ENCODE data around the gene PLEKHG4B.

DNA sequence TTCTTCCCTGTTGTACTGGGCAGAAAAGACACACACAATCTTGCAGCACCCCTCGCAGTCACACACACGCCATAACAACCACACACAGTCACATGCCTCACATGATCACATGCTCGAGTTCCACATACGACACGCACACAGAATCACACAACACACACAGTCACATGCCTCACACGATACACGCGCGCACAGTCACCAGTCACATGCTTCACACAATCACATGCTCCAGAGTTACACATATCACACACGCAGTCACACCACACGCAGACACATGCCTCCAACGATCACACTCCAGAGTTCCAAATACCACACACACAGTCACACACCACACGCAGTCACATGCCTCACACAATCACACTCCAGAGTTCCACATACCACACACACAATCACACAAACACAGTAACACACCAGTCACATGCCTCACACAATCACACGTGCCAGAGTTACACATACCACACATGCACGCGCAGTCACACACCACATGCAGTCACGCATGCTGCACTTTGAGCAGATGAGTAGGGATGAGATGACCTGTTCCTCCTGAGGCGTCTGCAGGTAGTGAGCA is 50.4 kb downstream of the PLEKHG4B start:
- no peak for TF ChIP-seq EZH2 (IDR thresholded peaks at IDR 0.05; ENCODE audit: borderline replicate concordance, low read depth, low read length, severe bottlenecking)
- TF ChIP-seq, protein P1, sequence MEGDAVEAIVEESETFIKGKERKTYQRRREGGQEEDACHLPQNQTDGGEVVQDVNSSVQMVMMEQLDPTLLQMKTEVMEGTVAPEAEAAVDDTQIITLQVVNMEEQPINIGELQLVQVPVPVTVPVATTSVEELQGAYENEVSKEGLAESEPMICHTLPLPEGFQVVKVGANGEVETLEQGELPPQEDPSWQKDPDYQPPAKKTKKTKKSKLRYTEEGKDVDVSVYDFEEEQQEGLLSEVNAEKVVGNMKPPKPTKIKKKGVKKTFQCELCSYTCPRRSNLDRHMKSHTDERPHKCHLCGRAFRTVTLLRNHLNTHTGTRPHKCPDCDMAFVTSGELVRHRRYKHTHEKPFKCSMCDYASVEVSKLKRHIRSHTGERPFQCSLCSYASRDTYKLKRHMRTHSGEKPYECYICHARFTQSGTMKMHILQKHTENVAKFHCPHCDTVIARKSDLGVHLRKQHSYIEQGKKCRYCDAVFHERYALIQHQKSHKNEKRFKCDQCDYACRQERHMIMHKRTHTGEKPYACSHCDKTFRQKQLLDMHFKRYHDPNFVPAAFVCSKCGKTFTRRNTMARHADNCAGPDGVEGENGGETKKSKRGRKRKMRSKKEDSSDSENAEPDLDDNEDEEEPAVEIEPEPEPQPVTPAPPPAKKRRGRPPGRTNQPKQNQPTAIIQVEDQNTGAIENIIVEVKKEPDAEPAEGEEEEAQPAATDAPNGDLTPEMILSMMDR (IDR thresholded peaks at IDR 0.05; ENCODE audit: borderline replicate concordance, extremely low read depth, low read length, poor library complexity, severe bottlenecking) = peak; percentile 13
